ENCODE measurements around the gene LGR5.
"Not testable (repeated sequence)": the region's sequence is repeated elsewhere in the genome, so short reads cannot be mapped to it uniquely, and the experiment has no call there.

LGR5 gene

DNA sequence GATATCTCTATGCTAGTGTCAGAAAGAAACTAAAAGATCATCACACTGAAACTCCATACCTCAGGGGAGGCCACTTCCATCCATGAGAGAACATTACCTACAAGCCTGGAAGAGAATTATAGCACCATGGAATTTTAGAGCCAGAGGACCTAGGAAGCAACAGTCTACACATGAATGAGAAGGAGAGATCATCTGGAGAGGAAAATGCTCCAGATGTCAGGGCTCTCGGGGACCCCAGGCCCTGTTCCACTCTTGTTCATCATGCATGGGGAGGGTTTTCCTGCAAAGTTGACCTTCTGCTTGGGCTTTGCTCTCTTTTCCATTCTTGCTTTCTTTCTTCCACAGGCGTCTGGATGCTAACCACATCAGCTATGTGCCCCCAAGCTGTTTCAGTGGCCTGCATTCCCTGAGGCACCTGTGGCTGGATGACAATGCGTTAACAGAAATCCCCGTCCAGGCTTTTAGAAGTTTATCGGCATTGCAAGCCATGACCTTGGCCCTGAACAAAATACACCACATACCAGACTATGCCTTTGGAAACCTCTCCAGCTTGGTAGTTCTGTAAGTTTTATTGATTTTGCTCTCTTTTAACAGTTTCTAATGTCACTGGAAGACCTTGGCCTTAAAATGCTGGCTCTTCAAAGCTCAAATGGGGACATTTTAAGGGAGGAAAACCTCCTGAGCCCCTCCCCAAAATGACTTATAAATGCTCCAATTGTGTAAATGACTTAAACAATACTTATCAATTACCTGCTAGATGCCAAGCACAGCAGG, 113.3 kb downstream of the LGR5 start:
- DNase-seq, result peak; percentile 16

DNA sequence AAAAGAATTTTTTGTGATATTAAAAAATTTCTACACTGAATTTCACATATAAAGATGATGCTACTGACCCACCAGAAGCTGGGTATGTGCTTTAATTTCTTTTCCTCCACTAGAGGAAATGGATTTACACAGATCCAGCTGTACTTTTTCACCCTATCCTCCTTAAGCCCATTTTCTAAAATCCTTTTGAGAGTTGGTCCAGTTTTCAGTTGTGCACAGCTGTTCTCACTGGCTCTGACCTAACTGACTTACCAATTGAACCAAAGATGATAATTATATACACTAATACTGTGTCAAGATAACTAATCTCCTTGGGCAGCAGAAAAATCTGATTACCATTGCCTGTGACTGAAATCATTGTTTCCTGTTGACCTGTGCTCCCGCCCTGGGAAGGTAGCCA, 115.6 kb downstream of the LGR5 start:
- DNase-seq, result no peak

DNA sequence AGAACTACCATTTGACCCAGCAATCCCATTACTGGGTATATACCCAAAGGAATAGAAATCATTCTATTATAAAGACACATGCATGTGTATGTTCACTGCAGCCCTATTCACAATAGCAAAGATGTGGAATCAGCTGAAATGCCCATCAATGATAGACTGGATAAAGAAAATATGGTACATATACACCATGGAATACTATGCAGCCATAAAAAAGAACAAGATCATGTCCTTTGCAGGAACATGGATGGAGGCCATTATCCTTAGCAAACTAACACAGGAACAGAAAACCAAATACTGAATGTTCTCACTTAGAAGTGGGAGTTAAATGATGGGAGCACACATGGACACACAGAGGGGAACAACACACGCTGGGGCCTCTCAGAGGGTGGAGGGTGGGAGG, 116.2 kb downstream of the LGR5 start:
- DNase-seq, result not testable (repeated sequence)

DNA sequence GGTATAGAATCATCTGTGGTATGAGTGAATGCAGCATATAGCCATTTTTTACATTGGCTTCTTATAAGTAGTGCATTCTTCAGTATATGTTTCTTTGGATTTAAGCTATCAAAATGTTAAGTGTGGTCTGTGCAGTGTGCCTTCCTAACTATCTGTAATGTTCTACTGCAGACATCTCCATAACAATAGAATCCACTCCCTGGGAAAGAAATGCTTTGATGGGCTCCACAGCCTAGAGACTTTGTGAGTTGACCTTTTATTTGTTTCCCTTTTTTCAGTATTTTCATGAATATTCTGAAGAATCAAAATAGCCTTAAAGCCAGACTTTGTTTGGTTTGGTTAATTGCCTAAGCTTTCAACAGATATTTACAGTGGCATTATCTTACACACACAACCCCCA, 116.8 kb downstream of the LGR5 start:
- no peak for DNase-seq

DNA sequence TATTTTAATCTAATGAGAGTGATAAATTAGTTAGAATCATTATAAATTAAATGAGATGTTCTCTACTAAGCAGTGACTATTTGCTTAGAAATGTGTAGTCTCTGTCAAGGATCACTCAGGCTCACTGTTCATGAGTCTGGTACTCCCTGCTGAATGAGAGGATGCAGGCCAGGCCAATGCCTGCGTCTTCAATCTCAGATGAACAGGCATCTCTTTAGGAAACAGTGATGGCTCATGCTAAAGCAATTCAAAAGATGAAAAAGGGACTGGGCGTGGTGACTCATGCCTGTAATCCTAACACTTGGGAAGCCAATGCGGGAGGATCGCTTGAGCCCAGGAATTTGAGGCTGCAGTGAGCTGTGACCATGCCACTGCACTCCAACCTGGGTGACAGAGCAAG, 117.3 kb downstream of the LGR5 start:
- peak; percentile 75 for DNase-seq

DNA sequence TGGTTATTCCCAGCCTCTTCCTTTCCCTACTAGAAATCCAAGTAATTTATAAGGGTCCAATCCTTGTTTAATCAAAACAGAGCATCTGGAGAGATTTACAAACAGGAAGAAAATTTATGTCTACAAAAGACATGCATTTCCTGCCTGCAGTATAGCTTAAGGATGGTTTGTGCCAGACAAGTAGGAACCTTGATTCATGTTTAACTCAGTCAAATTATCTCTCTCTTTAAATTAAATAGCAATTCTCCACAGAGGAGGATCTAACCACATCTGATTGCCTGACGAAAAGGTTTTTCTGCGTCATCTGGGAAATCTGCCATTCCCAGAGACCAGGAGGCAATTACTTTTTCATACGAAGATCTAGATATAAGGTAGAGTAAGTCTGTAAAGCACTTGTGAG, 118.8 kb downstream of the LGR5 start:
- no peak for DNase-seq

DNA sequence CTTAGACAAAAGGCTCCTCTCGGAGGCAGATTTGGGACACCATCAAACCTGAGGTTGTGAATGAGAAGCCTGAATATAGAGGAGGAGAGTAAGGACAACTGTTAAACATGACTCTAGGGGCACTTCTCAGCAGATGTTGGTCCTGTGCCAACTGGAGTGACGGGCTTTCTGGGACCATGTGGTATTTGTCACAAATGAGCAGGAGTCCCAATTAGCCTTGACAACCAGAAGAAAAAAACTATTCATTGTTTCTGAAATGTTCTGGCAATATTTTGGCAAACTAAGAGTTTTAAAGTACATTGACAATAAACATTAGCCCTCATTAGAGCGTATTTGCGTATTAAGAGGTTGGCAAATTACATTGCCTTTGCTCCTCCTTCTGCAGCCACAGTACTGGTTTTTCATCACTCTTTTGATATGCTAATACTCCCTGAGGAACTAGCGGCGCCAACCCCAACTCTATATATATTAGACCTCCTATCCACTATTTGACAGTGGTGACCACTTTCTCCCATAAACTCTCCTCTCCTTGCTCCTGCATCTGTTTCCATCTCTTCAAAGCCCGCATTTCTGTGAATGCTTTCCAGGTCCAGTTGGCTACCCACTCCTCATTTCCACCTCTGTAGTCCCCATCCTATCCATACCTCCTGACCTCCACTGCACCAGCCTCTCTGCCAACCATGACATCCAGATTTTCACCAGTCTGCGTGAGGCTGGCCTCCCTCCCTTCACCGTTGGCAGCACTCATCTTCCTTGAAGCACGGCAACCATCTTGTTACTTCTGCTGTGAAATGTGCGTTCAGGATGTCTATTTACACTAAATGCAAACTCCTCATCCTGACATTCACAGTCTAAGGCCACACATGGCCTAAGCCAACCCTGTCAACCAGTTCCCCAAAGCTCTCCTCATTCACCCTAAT, 123.3 kb downstream of the LGR5 start:
- DNase-seq, result no peak

DNA sequence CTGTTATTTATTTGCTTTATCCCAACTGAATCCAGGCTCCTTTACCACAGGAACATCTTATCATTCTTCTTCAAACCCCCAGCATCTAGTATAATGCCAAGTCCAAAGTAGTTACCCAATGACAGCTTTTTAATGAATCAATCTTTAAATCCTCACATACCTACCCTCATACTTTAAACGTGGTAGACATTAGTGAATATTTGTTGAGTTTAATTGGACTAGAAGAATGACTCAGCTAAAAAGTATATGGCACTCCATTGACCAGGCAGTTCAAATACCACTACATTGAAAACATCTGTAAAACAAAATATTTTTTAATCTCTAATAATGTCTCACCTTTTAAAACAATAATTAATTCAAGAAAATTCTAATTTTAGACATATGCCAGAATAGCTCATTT, 125.9 kb downstream of the LGR5 start:
- DNase-seq, result no peak

DNA sequence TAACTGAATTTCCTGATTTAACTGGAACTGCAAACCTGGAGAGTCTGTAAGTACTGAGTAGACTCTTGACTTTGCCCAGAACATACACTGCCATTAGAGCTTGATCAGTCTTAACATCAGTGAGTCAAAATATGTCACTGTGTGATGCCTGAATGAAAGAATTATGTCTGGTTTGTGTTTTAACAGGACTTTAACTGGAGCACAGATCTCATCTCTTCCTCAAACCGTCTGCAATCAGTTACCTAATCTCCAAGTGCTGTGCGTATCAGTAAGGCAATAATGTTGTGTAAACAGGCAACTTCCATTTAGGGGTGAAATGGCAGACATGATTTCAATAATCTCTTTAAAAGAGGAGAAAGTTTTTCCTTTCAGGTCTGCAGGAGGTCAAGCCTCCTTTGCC, 127.1 kb downstream of the LGR5 start:
- no peak for DNase-seq

DNA sequence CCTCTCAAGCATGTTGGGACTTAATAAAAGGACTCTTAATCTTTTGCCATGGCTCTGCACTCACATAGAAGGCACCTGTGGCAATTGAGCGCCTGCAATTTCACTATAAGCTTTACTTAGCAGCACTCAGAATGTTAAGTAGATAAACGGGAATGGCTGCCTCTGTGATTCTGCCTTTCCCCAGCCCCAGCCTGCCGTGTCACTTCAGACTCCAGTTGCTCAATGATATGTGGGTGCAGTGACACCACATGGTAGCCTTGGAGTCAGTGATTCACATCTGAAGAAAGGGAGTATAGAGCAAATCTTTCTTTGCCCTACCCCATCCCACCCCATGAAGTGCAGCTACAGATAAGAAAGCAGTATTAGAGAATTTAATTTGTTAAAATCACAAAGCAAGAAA, 127.9 kb downstream of the LGR5 start:
- no peak for DNase-seq

DNA sequence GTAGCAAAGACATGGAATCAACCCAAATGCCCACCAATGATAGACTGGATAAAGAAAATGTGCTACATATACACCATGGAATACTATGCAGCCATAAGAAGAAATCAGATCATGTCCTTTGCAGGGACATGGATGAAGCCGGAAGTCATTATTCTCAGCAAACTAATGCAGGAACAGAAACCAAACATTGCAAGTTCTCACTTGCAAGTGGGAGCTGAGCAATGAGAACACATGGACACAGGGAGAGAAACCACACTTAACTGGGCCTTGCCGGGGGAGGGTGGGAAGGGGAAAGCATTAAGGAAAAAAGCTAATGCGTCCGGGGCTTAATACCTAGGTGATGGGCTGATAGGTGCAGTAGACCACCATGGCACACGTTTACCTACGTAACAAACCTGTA, 130.3 kb downstream of the LGR5 start:
- not testable (repeated sequence) for DNase-seq

DNA sequence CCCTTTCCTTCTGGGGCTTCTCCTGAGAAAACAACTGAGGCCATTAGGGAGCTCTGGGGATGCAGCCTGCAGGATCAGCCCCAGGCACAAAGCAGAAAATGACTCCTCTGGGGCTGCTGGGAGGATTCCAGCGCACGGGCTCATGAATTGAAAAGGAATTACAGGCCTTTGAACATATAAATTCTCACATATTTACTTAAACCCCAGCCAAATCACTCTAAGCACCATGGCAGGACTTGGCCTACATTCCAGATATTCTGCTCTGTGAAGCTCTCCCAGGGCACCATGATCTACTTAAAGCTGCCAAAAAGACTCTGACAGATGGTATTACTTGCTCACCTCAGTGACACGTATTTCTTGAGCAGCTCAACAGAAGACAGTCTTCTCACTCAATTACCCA, 136.9 kb downstream of the LGR5 start:
- DNase-seq, result no peak

DNA sequence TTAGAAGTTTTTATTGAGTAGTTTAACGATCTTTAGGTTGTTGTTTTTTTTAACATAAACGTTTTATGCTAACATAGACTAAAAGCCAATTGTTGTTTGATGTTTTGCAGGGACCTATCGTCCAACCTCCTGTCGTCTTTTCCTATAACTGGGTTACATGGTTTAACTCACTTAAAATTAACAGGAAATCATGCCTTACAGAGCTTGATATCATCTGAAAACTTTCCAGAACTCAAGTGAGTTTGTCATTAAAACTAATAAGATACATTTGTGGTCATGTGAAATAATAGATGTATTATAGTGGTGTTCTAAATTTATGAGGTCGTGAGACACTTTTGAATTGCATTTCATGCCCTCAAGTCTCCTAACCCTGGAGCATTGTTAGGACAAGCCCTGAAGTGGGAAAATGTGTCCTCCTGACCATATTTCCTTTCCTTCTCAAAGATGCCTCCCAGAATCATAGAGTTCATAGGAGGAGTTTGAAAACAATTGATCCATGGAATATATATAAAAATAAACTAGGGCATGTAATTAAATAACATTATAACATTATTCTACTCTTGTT, 139.2 kb downstream of the LGR5 start:
- DNase-seq, result no peak

DNA sequence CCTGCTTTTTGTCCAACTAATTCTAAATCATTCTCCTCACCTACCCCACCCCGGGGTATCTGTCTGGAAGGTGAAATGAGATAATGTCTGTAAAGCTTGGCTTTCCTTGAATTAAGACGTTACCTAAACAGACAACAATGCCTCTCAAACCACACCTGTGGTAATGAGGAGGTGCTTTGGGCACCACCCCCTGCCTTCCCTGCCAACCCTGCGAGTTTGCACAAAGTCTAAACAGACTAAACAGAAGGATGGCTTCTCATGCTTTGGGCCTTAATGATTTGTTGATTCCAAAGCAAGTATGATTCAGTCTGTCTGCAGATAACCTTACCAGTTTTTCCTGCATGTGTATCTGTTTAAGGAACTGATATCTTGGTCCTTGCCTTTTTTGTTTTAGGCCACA, 141.6 kb downstream of the LGR5 start:
- DNase-seq, result no peak

DNA sequence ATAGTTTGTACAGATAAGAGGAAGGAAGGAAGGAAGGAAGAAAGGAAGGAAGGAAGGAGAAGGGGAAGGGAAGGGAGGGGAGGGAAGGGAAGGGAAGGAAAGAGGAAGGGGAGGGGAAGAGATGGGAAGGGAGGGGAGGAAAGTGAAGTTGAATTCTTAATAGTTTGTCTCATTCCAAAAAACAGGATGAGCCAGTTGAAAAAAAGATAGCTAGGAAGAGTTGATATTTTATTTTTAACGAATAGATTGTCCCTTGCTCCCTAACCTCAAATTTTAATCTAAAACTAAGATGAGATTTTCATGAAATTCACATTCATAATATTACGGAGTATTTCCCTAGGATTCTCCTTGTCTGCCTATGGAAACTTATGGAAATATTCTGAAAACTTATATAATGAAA, 143.3 kb downstream of the LGR5 start:
- DNase-seq, result no peak

DNA sequence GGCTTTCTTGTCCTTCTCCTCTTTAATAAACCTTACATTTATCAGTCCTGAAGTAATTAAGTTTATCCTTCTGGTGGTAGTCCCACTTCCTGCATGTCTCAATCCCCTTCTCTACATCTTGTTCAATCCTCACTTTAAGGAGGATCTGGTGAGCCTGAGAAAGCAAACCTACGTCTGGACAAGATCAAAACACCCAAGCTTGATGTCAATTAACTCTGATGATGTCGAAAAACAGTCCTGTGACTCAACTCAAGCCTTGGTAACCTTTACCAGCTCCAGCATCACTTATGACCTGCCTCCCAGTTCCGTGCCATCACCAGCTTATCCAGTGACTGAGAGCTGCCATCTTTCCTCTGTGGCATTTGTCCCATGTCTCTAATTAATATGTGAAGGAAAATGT, 144.8 kb downstream of the LGR5 start:
- no peak for DNase-seq

DNA sequence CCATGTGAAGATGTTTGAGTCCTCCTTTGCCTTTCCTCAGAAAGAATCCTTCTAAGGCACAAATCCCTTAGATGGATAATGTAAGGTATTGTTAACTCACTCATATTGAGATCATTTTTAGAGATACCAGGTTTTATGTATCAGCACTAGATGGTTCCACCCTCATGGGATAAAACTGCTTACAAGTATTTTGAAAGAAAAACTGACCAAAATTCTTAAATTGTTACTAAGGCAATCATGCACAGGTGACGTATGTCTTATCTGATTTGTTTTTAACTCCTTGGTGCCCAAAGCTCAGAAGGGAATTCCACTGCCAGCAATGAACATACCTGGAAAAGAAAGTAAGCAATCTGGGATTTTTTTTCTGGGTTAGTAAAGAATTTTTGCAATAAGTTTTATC, 145.6 kb downstream of the LGR5 start:
- DNase-seq, result no peak

DNA sequence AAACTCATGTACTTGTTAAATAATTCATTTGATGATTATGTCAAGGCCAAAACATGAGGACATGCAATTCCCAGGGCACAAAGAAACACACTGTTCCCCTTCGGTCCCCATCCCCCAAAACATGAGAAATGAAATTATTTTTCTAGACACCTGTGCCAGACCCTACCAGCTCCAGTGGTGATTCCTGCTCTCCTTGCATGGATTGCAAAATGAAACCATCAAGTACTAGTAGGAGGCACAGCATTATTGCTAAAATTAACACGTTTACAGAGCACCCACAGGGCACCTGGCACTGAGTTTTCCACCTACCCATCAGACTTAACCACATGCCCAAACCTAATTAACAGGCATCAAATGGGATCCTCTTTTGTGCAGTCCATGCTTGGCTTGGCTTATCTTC, 147.4 kb downstream of the LGR5 start:
- DNase-seq, result no peak

DNA sequence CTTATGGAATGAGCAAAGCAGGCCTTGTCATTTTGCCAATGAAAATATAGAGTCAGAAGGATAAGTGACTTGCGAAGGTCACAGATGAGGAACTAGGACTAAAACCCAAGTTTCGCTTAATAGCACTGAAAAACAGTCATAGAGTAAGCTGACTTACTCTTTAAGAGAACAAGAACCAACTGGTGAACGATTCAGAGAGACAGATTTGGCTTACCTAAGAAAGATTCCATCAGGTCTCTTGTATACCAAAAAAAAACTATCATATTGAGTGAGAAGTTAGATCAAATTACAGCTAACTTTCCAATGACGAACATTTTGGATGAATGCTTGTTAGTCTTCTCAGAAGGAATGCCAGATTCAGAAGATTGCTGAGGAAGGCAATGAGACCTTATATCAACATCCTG, 149.9 kb downstream of the LGR5 start:
- DNase-seq, result no peak

DNA sequence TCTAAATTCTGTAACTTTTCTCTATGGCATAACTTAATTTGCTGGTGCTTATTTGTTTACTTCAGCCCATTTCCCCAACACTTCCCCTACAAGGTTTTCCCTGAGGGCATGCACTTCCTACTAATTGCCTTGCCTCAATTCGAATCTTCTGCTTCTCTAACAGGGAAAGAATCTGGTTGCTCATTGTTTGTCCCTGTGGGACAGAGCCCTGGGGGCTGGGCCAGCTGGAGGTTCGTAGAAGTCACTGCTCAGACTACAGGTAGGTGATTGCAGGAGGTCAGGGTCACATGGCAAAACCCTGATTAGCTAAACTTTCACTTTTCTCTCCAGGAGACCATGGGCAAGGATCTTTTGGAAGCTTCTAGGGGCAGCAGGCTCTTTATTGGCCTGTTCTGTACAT, 152.0 kb downstream of the LGR5 start:
- DNase-seq, result no peak

DNA sequence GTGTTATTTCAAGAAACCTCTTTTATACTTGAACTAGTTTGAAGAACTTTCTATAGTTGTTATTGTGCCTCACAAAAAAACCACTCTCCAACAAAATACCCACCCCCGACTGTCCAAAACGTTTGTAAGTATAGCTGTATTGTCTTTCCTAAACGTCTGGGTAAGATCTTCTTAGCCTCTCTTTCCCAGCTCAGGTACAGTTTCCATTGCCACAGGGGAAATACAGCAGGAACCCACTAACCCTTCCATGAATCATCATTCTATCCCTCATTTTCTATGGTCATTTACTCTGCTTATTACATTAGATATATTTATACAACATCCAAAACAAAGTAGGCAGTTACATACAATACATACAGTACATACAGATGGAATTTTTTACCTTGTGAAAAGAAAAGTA, 153.2 kb downstream of the LGR5 start:
- DNase-seq, result no peak

DNA sequence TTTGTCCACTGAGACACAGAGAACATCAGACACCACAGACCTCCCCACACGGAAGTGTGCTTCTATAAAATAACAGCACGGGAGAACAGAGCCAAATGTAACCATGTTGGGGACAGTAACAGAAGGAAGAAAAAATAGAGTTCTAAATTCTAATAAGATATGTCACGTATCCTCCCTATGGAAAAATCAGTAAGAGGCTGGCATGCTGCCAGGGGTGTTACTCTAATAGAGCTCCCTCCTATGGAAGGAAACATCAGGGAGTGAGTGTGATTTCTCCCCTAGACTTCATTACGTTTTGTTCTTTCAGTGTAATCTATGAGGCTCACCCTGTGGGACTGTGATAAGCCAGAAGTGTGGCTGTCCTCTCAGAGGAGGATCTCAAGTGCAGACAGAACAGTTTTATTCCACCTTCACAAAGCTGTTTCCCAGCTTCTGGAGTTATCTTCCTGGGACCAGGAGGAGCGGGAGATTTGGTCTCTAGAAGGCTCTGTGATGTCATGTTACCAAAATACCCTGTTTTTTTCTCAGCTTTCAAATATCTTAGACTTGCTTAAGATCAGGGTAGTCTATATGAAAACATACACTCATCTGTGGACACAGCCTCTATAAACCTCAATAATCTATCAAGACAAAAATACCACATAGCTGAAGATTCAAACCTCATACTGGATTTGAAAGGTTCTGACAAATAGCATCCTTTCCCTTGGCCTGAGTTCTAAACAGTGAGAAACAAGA, 154.8 kb downstream of the LGR5 start:
- DNase-seq, result no peak

DNA sequence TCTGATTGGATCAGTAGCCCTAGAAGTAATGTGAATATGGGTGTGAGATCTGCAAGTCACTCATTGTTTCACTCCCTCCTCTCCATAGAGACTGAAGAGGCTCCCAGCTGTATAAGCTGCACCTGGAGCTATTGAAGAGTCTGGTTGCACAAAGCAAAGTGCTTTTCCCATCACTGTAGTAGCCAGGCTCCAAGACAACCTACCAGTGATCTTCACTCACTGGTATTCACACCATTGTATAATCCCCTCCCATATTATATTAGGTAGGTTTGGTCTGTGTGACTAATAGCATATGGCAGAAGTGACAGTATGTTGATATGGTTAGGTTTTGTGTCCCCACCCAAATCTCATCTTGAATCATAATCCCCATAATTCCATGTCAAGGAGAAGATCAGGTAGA, 159.6 kb downstream of the LGR5 start:
- no peak for DNase-seq

All from T1000 (cell line).